GM06990 (cell line): ENCODE data around the gene TIPIN.
"Not testable (repeated sequence)": the region's sequence is repeated elsewhere in the genome, so short reads cannot be mapped to it uniquely, and the experiment has no call there.

ENCODE experiments used
- DNase-seq: peaks from one replicate; pipeline ENCODE4 v3.0.0-alpha.2; 2011; ENCODE audit not compliant: insufficient read length; ENCODE audit errors: extremely low read depth
- H3K27me3 ChIP-seq: replicated peaks from 2 replicates; pipeline ENCODE4 v1.6.0; 2011; ENCODE audit warnings: low read length; ENCODE audit not compliant: control insufficient read depth, insufficient read depth
- H3K36me3 ChIP-seq: 2 replicates; pipeline ENCODE4 v1.5.1; 2011; ENCODE audit warnings: low read length; ENCODE audit not compliant: control insufficient read depth, insufficient read depth
- H3K4me3 ChIP-seq: replicated peaks from 2 replicates; pipeline ENCODE4 v1.5.1; 2011; ENCODE audit warnings: low read depth, mild to moderate bottlenecking, control low read depth, low read length
- TF ChIP-seq, protein P1 (sequence below): IDR thresholded peaks from 2 replicates; pipeline ENCODE4 v1.5.1; 2011; ENCODE audit warnings: low read length, control low read depth, mild to moderate bottlenecking, inconsistent platforms; ENCODE audit not compliant: insufficient read depth, poor library complexity, severe bottlenecking

The TIPIN gene

DNA sequence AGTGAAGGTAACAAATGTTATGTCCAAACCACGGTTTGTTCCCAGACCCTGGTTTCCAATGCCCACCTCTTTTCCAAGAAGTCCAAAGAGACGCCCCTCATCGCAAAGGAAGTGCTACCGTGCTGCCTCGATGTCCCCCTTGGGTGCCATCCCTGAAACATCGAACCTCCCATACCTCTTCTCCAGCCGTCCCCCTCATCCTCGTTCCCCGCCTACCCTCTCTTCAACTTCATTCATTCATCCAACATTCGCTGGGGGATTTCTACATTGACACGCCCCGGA is 467 bp downstream of the TIPIN start:
- Histone ChIP-seq H3K36me3 (no peaks in the 10 kb centered on the region), H3K4me3 (peak overlapping the region; percentile 89), H3K27me3 (no peaks in the 10 kb centered on the region)
- TF ChIP-seq, protein P1, sequence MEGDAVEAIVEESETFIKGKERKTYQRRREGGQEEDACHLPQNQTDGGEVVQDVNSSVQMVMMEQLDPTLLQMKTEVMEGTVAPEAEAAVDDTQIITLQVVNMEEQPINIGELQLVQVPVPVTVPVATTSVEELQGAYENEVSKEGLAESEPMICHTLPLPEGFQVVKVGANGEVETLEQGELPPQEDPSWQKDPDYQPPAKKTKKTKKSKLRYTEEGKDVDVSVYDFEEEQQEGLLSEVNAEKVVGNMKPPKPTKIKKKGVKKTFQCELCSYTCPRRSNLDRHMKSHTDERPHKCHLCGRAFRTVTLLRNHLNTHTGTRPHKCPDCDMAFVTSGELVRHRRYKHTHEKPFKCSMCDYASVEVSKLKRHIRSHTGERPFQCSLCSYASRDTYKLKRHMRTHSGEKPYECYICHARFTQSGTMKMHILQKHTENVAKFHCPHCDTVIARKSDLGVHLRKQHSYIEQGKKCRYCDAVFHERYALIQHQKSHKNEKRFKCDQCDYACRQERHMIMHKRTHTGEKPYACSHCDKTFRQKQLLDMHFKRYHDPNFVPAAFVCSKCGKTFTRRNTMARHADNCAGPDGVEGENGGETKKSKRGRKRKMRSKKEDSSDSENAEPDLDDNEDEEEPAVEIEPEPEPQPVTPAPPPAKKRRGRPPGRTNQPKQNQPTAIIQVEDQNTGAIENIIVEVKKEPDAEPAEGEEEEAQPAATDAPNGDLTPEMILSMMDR: no peak
- no peak for DNase-seq

DNA sequence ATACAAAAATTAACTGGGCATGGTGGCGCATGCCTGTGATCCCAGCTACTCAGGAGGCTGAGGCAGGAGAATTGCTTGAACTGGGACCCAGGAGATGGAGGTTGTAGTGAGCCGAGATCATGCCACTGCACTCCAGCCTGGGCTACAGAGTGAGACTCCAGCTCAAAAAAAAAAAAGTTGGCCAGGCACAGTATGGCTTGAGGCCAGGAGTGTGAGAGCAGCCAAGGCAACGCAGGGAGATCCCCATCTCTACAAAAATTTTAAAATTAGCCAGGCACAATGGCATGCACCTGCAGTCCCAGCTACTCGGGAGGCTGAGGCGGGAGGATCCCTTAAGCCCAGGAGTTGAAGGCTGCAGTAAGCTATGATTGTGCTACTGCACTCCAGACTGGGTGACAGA is 8.0 kb downstream of the TIPIN start:
- H3K4me3 ChIP-seq, H3K27me3 ChIP-seq, H3K36me3 ChIP-seq, DNase-seq: not testable (repeated sequence)

DNA sequence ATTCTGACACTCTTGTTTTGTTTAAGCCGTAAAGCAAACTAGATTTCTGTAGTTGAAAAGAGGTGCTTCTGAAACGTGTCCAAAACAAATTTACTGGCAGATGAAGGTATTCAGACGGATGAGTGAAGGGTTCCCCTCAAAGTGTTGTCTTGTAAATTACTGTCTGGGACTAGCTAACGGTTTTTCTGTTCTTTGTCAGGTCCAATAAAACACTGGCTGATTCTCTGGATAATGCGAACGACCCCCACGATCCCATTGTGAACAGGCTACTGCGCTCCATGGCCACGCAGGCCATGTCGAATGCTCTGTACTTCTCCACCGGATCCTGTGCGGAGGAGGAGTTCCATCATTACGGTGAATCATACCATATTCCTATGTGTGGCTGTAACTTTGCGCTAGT is 27.7 kb downstream of the TIPIN start:
- no peak for DNase-seq
- Histone ChIP-seq H3K4me3 (no peak overlapping the region), H3K27me3 (no peaks in the 10 kb centered on the region), H3K36me3 (peaks cover 15% of the 10 kb centered on the region)
- TF ChIP-seq, protein P1: no peak

DNA sequence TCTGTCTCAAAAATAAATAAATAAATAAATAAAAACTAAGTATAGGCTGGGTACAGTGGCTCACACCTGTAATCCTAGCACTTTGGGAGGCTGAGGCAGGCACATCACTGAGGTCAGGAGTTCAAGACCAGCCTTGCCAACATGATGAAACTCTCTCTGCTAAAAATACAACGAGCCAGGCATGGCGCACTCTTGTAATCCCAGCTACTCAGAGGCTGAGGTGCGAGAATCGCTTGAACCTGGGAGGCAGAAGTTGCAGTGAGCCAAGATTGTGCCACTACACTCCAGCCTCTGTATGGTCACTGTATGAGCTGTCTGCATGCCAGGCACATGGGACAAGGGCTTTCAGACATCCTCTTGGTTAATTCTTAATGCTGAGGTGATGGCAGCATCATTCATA is 28.7 kb downstream of the TIPIN start:
- DNase-seq: no peak
- TF ChIP-seq, protein P1: no peak
- peaks cover 20% of the 10 kb centered on the region for H3K36me3 ChIP-seq
- H3K27me3 ChIP-seq: no peaks in the 10 kb centered on the region
- H3K4me3 ChIP-seq: no peak overlapping the region

DNA sequence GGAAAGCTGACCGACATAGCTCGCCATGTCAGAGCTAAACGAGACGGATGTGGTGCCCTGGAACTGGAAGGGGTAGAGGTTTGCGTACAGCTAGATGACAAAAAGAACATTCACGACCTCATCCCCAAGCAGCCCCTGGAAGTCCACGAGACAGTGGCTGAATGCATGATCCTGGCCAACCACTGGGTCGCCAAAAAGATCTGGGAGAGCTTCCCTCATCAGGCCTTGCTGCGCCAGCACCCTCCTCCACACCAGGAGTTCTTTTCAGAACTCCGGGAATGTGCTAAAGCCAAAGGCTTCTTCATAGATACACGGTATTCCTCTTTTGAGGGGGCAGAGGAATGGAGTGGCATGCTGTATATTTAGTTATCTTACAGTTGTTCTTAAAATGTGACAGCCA is 30.4 kb downstream of the TIPIN start:
- H3K4me3 ChIP-seq: no peak overlapping the region
- no peak for DNase-seq
- TF ChIP-seq, protein P1: no peak
- H3K27me3 ChIP-seq: no peaks in the 10 kb centered on the region
- H3K36me3 ChIP-seq: peaks cover 20% of the 10 kb centered on the region

DNA sequence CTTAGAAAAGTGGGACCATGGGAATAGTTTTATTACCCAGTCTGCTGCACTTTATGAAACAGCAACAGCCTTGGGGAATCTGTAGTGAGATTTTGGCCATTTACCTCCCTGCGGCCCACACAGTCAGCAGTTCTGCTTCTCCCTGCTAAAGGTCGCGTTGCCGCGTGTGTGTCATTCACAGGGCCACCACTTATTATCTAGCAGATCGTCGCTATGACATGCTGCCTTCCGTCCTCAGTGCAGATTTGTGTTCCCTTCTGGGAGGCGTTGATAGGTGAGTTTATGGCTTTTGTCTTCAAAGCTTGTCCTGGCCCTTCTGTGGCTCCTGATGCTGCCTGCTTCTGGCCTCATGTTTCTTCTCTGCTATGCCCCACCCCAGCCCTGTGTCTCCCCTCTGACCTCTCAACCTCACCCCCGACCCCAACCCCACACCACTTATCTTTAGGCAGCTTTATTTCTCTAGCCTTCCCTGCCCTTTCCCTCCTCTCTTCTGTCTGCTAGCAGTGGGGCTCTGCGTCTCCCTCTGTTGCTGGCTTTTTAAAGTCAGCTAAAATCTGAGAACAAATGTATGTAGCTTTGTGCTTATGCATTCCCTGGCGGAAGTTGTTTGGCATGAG is 33.1 kb downstream of the TIPIN start:
- H3K4me3 ChIP-seq: no peak overlapping the region
- peaks cover 16% of the 10 kb centered on the region for H3K36me3 ChIP-seq
- H3K27me3 ChIP-seq: no peaks in the 10 kb centered on the region
- no peak for DNase-seq
- TF ChIP-seq, protein P1: no peak
